EH (cell line): ENCODE data around the gene AP2M1.

ENCODE experiments used
- DNase-seq: peaks from one replicate; pipeline ENCODE4 v3.0.0-alpha.2; 2015; ENCODE audit warnings: low read depth

AP2M1 gene

GRCh38 chr3:184180165-184180564 lies 5.5 kb downstream of the AP2M1 start:
- peak; percentile 68 for DNase-seq

DNA sequence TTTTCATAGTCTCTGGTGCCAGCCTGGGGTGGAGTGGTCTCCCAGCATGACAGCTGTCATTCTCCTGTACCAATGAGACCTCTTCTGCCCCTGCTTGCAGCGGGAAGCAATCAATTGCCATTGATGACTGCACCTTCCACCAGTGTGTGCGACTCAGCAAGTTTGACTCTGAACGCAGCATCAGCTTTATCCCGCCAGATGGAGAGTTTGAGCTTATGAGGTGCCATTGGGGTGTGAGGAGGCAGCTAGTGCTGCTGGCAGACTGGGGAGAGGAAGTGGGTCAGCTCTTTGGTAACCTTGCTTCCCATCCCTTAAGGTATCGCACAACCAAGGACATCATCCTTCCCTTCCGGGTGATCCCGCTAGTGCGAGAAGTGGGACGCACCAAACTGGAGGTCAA lies 6.9 kb downstream of the AP2M1 start:
- DNase-seq = no peak

DNA sequence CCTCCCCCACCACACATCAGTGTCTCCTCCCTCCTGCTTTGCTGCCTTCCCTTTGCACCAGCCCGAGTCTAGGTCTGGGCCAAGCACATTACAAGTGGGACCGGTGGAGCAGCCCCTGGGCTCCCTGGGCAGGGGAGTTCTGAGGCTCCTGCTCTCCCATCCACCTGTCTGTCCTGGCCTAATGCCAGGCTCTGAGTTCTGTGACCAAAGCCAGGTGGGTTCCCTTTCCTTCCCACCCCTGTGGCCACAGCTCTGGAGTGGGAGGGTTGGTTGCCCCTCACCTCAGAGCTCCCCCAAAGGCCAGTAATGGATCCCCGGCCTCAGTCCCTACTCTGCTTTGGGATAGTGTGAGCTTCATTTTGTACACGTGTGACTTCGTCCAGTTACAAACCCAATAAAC lies 9.0 kb downstream of the AP2M1 start:
- DNase-seq = no peak

DNA sequence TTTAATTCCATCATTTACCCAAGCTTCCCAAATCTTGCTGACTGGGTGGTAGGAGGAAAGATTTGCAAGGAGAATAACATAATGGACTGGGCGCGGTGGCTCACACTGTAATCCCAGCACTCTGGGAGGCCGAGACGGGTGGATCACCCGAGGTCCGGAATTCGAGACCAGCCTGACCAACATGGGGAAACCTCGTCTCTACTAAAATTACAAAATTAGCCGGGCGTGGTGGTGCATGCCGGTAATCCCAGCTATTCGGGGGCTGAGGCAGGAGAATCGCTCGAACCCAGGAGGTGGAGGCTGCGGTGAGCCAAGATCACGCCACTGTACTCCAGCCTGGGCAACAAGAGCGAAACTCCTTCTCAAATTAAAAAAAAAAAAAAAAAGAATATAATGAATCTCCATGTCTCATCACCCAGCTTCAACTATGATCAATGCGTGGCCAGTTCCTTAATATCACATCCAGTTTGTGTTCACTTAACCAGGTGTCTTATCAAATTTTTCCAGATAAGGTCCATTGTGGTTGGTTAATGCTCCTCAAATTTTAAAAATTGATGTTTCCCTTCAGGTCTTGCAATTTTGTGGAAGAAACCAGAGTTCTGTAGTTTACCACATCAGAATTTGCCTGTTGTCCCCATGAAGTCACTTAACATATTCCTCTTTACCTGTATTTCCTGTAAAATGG lies 10.0 kb downstream of the AP2M1 start:
- no peak for DNase-seq

DNA sequence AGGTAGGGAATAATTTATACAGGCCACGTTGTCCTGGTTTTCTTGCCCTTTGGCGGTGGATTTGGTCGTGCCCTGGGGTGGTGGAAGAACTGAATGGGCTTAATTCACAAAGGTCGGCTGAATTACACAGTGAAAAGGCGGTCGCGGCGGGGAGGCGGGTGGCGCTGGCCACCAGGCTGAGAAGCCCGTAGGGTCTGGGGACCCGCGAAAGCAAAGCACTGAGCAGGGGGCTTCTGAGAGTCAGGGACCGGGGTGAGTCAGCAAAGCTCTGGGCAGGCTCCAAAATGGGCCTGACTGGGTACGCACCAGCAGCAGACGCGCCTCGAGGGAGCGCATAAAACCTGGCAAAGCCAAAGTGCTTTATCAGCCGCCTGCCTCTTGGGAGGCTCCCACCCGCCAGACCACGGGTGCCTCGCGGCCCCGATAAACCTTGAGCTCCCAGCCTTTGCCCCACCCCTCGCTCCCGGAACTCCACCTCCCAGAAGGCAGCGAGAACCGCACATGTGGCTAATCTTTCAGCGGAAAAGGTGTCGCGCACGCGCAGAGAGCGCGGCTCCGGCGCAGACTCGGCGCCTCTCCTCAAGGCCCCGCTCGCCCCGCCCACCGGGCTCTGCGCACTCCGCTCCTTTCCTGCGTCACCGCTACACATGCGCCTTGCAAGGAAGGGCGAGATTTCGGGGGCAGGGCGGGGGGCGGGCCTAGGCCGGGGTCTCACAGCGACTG lies 11.0 kb downstream of the AP2M1 start:
- DNase-seq = peak; percentile 99

DNA sequence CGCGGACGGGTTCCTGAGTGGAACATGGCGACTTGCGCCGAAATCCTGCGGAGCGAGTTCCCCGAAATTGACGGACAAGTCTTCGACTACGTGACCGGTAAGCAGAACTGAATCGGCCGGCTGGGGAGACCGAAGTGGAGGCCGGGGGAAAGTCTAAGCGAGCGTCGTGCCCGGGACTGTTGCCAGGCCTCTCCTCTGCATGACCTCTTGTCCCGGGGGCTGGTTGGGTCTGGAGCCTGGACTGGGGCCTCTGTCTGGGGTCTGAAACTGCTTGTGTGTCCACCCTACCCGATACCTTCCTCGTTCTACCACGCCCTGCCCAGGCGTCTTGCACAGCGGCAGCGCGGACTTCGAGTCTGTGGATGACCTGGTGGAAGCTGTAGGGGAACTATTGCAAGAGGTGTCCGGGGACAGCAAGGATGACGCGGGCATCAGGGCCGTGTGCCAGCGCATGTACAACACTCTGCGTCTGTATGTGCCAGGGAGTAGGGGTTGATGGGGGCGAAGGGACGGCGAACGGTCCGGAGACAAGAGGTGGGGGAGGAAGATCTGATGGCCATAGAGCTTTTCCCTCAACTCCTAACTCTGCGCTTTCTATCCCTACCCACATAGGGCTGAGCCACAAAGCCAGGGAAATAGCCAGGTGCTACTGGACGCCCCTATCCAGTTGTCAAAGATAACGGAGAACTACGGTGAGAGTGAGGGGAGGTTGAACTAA lies 11.7 kb downstream of the AP2M1 start, which contains the start of gene ABCF3:
Gene ABCF3 (plus strand): TSS at position 16 of the 718 bp plus-strand sequence. CDS start 9 bp downstream, at position 25.
- peak; percentile 61 for DNase-seq

GRCh38 chr3:184186902-184187207 lies 12.2 kb downstream of the AP2M1 start:
- no peak for DNase-seq

DNA sequence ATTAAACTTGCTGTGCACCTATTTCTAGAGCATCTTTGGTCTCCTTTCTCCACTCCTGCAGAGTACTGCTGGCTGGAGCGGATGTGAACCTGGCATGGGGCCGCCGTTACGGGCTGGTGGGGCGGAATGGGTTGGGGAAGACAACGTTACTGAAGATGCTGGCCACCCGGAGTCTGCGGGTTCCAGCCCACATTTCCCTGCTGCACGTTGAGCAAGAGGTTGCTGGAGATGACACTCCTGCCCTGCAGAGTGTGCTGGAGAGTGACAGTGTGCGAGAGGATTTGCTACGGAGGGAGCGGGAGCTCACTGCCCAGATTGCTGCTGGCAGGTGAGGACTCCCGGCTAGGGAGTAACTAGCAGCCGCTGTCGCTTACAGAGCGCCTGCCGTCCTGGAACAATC lies 13.4 kb downstream of the AP2M1 start:
- DNase-seq = no peak

DNA sequence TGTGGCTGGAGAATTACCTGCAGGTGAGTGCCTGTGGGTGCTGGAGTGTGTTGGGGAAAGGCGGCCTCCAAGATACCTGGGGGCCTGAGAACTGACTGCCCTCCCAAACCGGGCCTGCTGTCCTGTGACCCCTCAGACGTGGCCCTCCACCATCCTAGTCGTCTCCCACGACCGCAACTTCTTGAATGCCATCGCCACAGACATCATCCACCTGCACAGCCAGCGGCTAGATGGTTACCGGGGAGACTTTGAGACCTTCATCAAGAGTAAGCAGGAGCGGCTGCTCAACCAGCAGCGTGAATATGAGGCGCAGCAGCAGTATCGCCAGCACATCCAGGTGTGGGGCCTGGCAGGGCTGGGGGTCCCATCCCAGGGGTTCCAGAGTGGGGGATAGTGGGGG lies 14.8 kb downstream of the AP2M1 start:
- DNase-seq = no peak

DNA sequence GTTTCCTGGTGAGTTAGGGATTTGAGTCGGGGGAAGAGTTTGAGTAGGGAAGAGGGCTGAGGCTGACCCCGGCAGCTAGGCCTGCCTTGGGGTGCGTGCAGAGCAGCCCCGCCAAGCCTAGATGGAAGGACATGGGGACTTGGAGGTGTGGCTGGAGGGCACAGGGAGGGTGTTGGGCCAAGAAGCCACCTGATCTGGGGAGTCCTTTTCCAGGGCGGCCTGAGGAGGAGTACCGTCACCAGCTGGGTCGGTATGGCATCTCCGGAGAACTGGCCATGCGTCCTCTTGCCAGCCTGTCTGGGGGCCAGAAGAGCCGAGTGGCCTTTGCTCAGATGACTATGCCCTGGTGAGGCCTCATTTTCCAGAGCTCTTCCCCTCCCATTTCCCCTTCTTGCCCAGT lies 18.2 kb downstream of the AP2M1 start:
- DNase-seq = no peak

DNA sequence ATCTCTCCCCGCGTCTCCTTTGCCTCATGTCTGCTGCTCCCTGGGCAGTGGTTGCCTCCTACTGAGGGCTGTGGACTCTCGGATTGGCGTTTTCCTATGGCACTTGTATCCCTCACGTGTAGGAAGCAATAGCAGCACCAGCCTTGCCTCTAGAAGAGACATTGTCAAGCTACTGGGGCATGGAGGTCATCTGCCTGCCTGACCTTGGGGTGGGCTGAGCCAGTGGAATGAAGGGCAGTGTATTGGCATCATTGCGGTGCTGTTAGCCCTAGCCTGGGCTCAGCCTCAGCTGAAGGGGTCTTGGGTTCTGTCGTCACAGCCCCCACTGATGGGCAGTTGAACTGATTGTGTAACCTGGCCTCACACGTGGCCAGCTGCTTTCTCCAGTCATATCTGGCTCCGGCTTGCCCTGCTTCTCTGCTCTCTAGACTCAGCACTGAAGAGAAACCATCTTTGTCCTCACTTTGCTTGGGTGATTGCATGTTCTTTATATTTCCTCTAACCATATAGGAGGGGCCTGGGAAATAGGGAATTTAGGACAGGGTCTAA lies 19.4 kb downstream of the AP2M1 start:
- no peak for DNase-seq

DNA sequence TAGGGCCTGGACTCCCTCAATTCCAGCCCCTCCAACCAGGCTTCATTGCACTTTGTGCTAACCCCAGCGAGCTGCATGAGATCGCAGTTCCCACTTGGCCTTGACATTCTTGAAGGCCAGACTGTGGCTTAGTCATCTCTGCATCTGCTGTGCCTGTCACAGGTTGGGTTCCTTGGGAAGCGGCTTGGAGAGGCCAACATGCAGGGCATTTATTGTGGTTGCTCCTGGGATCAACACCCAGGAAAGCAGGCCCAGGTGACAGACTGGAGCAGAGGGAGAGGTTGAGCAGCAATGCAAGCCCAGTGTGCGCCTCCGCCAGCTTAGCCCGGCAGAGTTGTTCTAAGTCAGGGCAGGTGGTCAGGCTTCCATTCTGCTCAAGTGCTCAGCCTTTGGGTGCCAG lies 21.9 kb downstream of the AP2M1 start:
- no peak for DNase-seq

GRCh38 chr3:184198509-184198908 lies 23.9 kb downstream of the AP2M1 start:
- DNase-seq = no peak

DNA sequence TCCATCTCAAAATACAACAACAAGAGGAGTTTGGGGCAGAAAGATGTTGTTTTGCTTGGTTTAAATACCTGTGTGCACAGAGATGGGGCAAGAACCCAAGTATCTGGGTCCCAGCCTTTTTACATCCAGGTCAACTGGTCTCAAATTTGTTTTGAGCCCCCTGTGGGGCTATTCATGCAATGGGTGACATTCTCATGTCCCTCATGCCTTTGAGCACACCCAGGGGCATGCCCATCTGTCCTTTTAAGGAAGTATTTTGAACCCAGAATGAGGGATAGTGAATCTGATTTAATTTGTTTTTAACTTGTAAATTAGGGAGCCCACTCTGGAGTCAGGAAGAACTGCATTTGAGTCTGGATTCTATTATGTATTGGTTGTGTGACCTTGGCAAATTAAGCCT lies 26.2 kb downstream of the AP2M1 start:
- DNase-seq = no peak

DNA sequence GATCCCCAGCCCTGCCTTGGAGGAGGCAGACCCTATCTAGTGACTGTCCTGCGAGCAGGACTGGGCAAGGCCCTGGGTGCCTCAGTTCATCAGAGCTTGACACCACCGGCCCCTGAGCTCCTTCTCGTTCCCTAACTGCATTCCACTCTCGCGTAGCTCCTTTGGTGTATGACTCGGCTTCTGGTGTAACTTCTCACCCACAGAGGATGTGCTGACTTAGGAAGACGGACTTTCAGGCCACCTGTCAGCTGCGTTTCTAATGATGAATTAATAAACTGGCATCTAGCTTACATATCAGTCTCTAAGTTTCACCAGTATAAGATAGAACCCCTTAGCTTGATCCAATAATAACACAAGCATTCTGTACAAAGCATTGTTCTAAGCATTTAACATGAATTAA lies 28.9 kb downstream of the AP2M1 start:
- DNase-seq = no peak

- DNase-seq = no peak
These were observed 34.7 kb downstream of the AP2M1 start for GRCh38 chr3:184209146-184209923.

GRCh38 chr3:184211297-184211696 lies 36.6 kb downstream of the AP2M1 start:
- no peak for DNase-seq

DNA sequence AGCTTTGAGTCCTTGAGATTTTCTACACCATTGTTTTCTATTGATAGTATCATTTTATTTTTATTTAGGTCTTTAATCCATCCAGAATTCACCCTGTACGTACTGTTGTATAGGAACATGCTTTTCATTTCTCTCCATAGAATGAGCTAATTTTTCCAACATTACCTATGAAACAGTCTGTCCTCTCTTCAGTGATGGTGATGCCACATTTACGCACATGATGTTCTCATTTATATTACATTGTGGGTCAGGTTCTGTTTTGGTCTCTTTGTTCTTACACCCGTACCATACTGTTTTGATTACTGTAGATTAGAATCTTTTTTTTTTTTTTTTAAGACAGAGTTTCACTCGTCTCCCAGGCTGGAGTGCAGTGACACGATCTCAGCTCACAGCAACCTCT lies 37.1 kb downstream of the AP2M1 start:
- DNase-seq = no peak

DNA sequence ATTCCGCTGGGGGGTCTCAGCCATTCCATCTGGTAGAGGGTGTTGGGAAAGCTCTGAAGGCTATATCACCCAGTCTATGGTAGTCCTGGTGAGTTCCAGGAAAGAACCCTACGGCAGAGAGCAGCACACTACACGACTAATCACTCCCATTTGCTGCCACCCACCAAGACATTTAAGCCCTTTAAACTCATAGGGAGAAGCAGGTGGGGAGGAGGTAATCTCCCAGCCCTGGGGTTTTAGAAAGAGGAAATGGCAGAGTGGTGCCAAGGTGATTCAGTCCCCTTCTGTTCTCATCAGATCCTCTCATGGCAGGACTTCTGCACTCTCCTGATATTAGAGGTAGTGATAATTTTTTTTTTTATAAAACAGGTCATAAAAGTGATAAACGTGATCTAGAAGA lies 44.2 kb downstream of the AP2M1 start:
- no peak for DNase-seq

- DNase-seq = no peak
These were observed 47.9 kb downstream of the AP2M1 start for GRCh38 chr3:184222521-184222920.

GRCh38 chr3:184223946-184224345 lies 49.3 kb downstream of the AP2M1 start:
- DNase-seq = no peak

DNA sequence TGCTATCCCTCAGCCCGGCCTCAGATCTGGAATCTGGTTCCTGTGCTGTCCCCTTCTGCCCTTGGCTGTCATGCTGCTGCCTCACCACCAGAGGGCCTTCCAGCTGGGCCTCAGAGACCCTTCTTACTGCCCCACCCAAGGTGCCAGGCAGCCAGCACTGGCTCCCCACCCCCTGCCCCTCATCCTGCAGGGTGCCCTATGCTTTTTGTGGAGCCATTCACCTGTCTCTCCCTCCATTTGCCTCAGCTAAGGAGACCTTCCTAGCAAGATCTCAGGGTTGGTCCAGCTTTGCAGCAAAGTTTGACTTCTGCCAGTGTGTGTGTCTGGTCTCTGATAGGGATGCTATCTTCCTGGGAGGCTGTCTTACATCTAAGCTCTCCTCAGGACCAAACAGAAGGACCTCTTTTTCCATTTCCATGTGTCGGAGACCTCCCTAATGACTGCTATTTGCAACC lies 52.9 kb downstream of the AP2M1 start:
- peak; percentile 41 for DNase-seq
